Heart left ventricle (tissue), 13 donors: Measurements from ENCODE around the gene ZNF579.

ENCODE experiments used
- CTCF ChIP-seq, 12 donors: fragments of 200-600 bp; sonication (generic) in 4 of 12; IDR thresholded peaks; one replicate each; pipeline versions ENCODE4 v1.5.0 to v1.8.0; 2018 to 2022; ENCODE audit warnings: antibody characterized with exemption in 12 of 12, mild to moderate bottlenecking in 5 of 12
- POLR2A ChIP-seq, 2 donors: fragments of 450-650 bp; IDR thresholded peaks; one replicate each; pipeline ENCODE4 v1.6.1; 2017; ENCODE audit warnings: antibody characterized with exemption in 2 of 2, mild to moderate bottlenecking in 2 of 2, moderate library complexity in 2 of 2
- donor health status: ischemic (EF 13 %, LVEDD 7.1; RV severe dilation, severe dysfunction).
- donor health status: DM: no; HTN: yes; CAD: no.
- donor health status: DM: no; HTN: no; CAD: no.
- donor health status: ischemic (EF 25% LVEDD 6.9; RV normal size, moderate dysfunction).
- donor health status: ischemic (EF 25% LVEDD 5.7; RV mildly dilated, moderate dysfunction).
- donor health status: ischemic (EF 35%, LVEDD 5.7; RV mildly dilated, moderate dysfunction).
- donor health status: nonischemic (EF 11% LVEDD 7.7; RV severe dilation, severe dysfunction).
- donor health status: DM: yes; HTN: yes; CAD: no.
- donor health status: PGD.
- donor health status: ischemic (EF 29% LVEDD 5.4; RV normal size, mild dysfunction).
- donor health status: nonischemic (EF 23%, LVEDD 6.1; RV moderate dilation, normal function).

GRCh38 chr19:55599842-55600661 lies 19.4 kb upstream of the ZNF579 start, which contains the start of gene ZNF524:
- TF ChIP-seq CTCF (IDR thresholded peaks at IDR 0.05) (no peak), POLR2A (IDR thresholded peaks at IDR 0.05) (no peak)
